GM23338 (cell line): Measurements from ENCODE around the gene KAT6B.

Experiments used
- CREB1 ChIP-seq: fragments of 250-450 bp; sonication (Bioruptor Pico); IDR thresholded peaks from 2 replicates; pipeline ENCODE4 v1.5.0; 2020; ENCODE audit warnings: low read depth, mild to moderate bottlenecking, moderate library complexity
- EZH2 ChIP-seq: fragments of 200-600 bp; sonication (generic); IDR thresholded peaks from one replicate; pipeline ENCODE4 v1.8.0; 2017; ENCODE audit warnings: antibody characterized with exemption, mild to moderate bottlenecking, low read depth; ENCODE audit not compliant: unreplicated experiment
- EZH2phosphoT487 ChIP-seq: fragments of 200-600 bp; sonication (generic); IDR thresholded peaks from one replicate; pipeline ENCODE4 v1.8.1; 2018; ENCODE audit warnings: antibody characterized with exemption; ENCODE audit not compliant: unreplicated experiment
- JUNB ChIP-seq: IDR thresholded peaks from one replicate; pipeline ENCODE4 v1.6.1; 2016; ENCODE audit warnings: antibody characterized with exemption; ENCODE audit not compliant: unreplicated experiment
- NANOG ChIP-seq: IDR thresholded peaks from 2 replicates; pipeline ENCODE4 v1.6.1; 2016; ENCODE audit warnings: antibody characterized with exemption, borderline replicate concordance
- POLR2AphosphoS5 ChIP-seq: IDR thresholded peaks from 2 replicates; pipeline ENCODE4 v1.6.1; 2016; ENCODE audit warnings: antibody characterized with exemption, low read depth
- ZNF331 ChIP-seq: fragments of 250-450 bp; sonication (Bioruptor Pico); IDR thresholded peaks from 2 replicates; pipeline ENCODE4 v1.5.0; 2020; ENCODE audit warnings: low read depth, mild to moderate bottlenecking, moderate library complexity
- TF ChIP-seq, protein P1 (sequence below): IDR thresholded peaks from one replicate; pipeline ENCODE4 v1.6.1; 2018; ENCODE audit warnings: antibody characterized with exemption; ENCODE audit not compliant: unreplicated experiment
- TF ChIP-seq, protein P2 (sequence below), 2 experiments: fragments of 200-600 bp in 1 of 2; sonication (generic) in 1 of 2; conservative IDR thresholded peaks; 2 replicates each; pipeline versions ENCODE4 v1.5.1 to v1.6.1; 2016 to 2017; ENCODE audit warnings: antibody characterized with exemption in 2 of 2, low read depth in 2 of 2, mild to moderate bottlenecking in 2 of 2, moderate library complexity in 1 of 2
- TF ChIP-seq, protein P3 (sequence below): IDR thresholded peaks from 2 replicates; pipeline ENCODE4 v1.6.1; 2016; ENCODE audit warnings: antibody characterized with exemption

DNA sequence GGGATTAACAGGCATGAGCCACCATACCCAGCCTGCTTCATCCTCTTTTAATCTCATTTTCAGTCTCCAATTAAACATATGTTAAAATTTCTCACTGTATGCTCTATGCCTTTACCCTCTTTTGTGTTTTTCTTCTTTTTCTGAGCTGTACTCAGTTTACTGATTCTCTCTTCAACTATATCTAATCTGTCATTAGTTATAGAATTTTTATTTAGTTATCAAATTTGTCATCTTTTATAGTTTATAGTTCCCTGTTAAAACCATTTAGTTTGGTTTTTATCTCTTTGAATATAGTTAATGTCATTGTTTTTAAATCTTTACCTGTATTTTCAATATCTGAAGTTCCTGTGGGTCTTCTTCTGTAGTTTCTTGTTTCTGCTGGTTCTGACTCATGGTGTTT, 93.3 kb downstream of the KAT6B start:
- TF ChIP-seq, protein P1, sequence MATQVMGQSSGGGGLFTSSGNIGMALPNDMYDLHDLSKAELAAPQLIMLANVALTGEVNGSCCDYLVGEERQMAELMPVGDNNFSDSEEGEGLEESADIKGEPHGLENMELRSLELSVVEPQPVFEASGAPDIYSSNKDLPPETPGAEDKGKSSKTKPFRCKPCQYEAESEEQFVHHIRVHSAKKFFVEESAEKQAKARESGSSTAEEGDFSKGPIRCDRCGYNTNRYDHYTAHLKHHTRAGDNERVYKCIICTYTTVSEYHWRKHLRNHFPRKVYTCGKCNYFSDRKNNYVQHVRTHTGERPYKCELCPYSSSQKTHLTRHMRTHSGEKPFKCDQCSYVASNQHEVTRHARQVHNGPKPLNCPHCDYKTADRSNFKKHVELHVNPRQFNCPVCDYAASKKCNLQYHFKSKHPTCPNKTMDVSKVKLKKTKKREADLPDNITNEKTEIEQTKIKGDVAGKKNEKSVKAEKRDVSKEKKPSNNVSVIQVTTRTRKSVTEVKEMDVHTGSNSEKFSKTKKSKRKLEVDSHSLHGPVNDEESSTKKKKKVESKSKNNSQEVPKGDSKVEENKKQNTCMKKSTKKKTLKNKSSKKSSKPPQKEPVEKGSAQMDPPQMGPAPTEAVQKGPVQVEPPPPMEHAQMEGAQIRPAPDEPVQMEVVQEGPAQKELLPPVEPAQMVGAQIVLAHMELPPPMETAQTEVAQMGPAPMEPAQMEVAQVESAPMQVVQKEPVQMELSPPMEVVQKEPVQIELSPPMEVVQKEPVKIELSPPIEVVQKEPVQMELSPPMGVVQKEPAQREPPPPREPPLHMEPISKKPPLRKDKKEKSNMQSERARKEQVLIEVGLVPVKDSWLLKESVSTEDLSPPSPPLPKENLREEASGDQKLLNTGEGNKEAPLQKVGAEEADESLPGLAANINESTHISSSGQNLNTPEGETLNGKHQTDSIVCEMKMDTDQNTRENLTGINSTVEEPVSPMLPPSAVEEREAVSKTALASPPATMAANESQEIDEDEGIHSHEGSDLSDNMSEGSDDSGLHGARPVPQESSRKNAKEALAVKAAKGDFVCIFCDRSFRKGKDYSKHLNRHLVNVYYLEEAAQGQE, result no peak
- TF ChIP-seq, protein P2, sequence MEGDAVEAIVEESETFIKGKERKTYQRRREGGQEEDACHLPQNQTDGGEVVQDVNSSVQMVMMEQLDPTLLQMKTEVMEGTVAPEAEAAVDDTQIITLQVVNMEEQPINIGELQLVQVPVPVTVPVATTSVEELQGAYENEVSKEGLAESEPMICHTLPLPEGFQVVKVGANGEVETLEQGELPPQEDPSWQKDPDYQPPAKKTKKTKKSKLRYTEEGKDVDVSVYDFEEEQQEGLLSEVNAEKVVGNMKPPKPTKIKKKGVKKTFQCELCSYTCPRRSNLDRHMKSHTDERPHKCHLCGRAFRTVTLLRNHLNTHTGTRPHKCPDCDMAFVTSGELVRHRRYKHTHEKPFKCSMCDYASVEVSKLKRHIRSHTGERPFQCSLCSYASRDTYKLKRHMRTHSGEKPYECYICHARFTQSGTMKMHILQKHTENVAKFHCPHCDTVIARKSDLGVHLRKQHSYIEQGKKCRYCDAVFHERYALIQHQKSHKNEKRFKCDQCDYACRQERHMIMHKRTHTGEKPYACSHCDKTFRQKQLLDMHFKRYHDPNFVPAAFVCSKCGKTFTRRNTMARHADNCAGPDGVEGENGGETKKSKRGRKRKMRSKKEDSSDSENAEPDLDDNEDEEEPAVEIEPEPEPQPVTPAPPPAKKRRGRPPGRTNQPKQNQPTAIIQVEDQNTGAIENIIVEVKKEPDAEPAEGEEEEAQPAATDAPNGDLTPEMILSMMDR (conservative IDR thresholded peaks at IDR 0.05; ENCODE audit: low read depth in 2 of 2), result no peak
- TF ChIP-seq POLR2AphosphoS5 (no peak), EZH2 (no peak), NANOG (no peak), EZH2phosphoT487 (no peak), CREB1 (CRISPR knock-in tag) (no peak), JUNB (no peak), ZNF331 (CRISPR knock-in tag) (no peak)
- TF ChIP-seq, protein P3, sequence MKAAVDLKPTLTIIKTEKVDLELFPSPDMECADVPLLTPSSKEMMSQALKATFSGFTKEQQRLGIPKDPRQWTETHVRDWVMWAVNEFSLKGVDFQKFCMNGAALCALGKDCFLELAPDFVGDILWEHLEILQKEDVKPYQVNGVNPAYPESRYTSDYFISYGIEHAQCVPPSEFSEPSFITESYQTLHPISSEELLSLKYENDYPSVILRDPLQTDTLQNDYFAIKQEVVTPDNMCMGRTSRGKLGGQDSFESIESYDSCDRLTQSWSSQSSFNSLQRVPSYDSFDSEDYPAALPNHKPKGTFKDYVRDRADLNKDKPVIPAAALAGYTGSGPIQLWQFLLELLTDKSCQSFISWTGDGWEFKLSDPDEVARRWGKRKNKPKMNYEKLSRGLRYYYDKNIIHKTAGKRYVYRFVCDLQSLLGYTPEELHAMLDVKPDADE, result no peak
